SK-N-SH (cell line): ENCODE results near the gene CASP1. TPM values are rescaled to one million over a fixed set of nuclear protein-coding genes. Genes with fewer than 3 reads are reported as not detected.
"Not testable (repeated sequence)": the region's sequence is repeated elsewhere in the genome, so short reads cannot be mapped to it uniquely, and the experiment has no call there.

ENCODE experiments used
- CTCF ChIA-PET: fragments of 300-600, 350-600 bp; formaldehyde crosslinking; extraction: SDS; loops from one replicate; lab custom pipeline; 2021; lab: Yijun Ruan, JAX
- POLR2A ChIA-PET: fragments of 350-600 bp; sonication (Branson Sonifier 250); formaldehyde crosslinking; extraction: SDS; loops from one replicate; lab custom pipeline; 2020; ENCODE audit warnings: antibody characterized with exemption, inconsistent platforms; lab: Yijun Ruan, JAX
- DNase-seq: peaks from one replicate; pipeline ENCODE4 v3.0.0; 2012
- H2AFZ ChIP-seq: fragments of 200-600 bp; sonication (generic); 2 replicates; pipeline ENCODE4 v1.8.1; 2016; ENCODE audit warnings: antibody characterized with exemption, mild to moderate bottlenecking, low read depth
- H3F3A ChIP-seq: fragments of 200-600 bp; sonication (generic); replicated peaks from 2 replicates; pipeline ENCODE3; 2016; ENCODE audit warnings: antibody characterized with exemption, mild to moderate bottlenecking; ENCODE audit not compliant: insufficient read depth
- H3K27ac ChIP-seq, 2 experiments: fragments of 200-500 bp in 1 of 2; fragments of 200-600 bp in 1 of 2; sonication (Bioruptor generic) in 1 of 2; sonication (generic), shearing (Covaris generic) in 1 of 2; 2 replicates each; pipeline versions ENCODE4 v1.5.1 to v1.6.1; 2014 to 2016; ENCODE audit warnings: low read depth in 2 of 2, inconsistent platforms in 1 of 2, low read length in 1 of 2, mild to moderate bottlenecking in 1 of 2, mixed read lengths in 1 of 2
- H3K27me3 ChIP-seq: fragments of 200-600 bp; sonication (generic), shearing (Covaris generic); 2 replicates; pipeline ENCODE4 v1.6.1; 2016; ENCODE audit warnings: mixed run types; ENCODE audit not compliant: insufficient read depth
- H3K36me3 ChIP-seq, 2 experiments: fragments of 200-500 bp in 1 of 2; fragments of 200-600 bp in 1 of 2; sonication (Bioruptor generic) in 1 of 2; sonication (generic) in 1 of 2; replicated peaks in 1 of 2; 2 replicates each; pipeline versions ENCODE3 to v1.5.1; 2014 to 2016; ENCODE audit warnings: low read length in 1 of 2, mild to moderate bottlenecking in 1 of 2; ENCODE audit not compliant: insufficient read depth in 2 of 2, control insufficient read depth in 1 of 2
- H3K4me1 ChIP-seq, 2 experiments: fragments of 200-500 bp in 1 of 2; fragments of 200-600 bp in 1 of 2; sonication (Bioruptor generic) in 1 of 2; sonication (generic), shearing (Covaris generic) in 1 of 2; 2 replicates each; pipeline versions ENCODE4 v1.5.1 to v1.6.1; 2014 to 2016; ENCODE audit warnings: low read depth in 1 of 2, low read length in 1 of 2, mixed run types in 1 of 2; ENCODE audit not compliant: insufficient read depth in 2 of 2, control insufficient read depth in 1 of 2
- H3K4me2 ChIP-seq: fragments of 200-600 bp; sonication (generic), shearing (Covaris generic); 2 replicates; pipeline ENCODE4 v1.6.1; 2017; ENCODE audit warnings: mixed run types
- H3K4me3 ChIP-seq, 2 experiments: fragments of 200-500 bp in 1 of 2; fragments of 200-600 bp in 1 of 2; sonication (Bioruptor generic) in 1 of 2; sonication (generic), shearing (Covaris generic) in 1 of 2; 2 replicates each; pipeline versions ENCODE4 v1.5.1 to v1.8.1; 2014 to 2016; ENCODE audit warnings: low read depth in 2 of 2, inconsistent platforms in 1 of 2, low read length in 1 of 2, mild to moderate bottlenecking in 1 of 2, mixed read lengths in 1 of 2, moderate library complexity in 1 of 2
- H3K79me2 ChIP-seq: fragments of 200-600 bp; sonication (generic); 2 replicates; pipeline ENCODE4 v1.8.1; 2017; ENCODE audit warnings: mild to moderate bottlenecking; ENCODE audit not compliant: insufficient read depth
- H3K9ac ChIP-seq: fragments of 200-600 bp; sonication (generic); 2 replicates; pipeline ENCODE4 v1.6.1; 2017; ENCODE audit warnings: mixed run types
- H3K9me2 ChIP-seq: fragments of 200-600 bp; sonication (generic); 2 replicates; pipeline ENCODE4 v1.6.1; 2017; ENCODE audit warnings: mixed run types
- H3K9me3 ChIP-seq: fragments of 200-600 bp; sonication (generic); 2 replicates; pipeline ENCODE4 v1.6.1; 2017; ENCODE audit warnings: mixed run types, mild to moderate bottlenecking, moderate library complexity
- H4K20me1 ChIP-seq: fragments of 200-600 bp; sonication (generic); 2 replicates; pipeline ENCODE4 v1.6.1; 2017; ENCODE audit warnings: mild to moderate bottlenecking, mixed run types; ENCODE audit not compliant: insufficient read depth
- FOSL2 ChIP-seq: IDR thresholded peaks from 2 replicates; pipeline ENCODE4 v1.4.0; 2012; ENCODE audit warnings: low read depth, mild to moderate bottlenecking, moderate library complexity, borderline replicate concordance
- JUND ChIP-seq: IDR thresholded peaks from 2 replicates; pipeline ENCODE4 v1.4.0; 2012
- NFIC ChIP-seq: IDR thresholded peaks from 2 replicates; pipeline ENCODE4 v1.4.0; 2012; ENCODE audit warnings: borderline replicate concordance
- NRF1 ChIP-seq: IDR thresholded peaks from 2 replicates; pipeline ENCODE4 v1.6.1; 2012; ENCODE audit warnings: low read depth, mild to moderate bottlenecking, low read length
- RCOR1 ChIP-seq: fragments of 150-350 bp; IDR thresholded peaks from 2 replicates; pipeline ENCODE4 v1.6.1; 2017; ENCODE audit warnings: antibody characterized with exemption, low read length
- TCF12 ChIP-seq: IDR thresholded peaks from 2 replicates; pipeline ENCODE4 v1.4.0; 2012
- TEAD4 ChIP-seq: IDR thresholded peaks from 2 replicates; pipeline ENCODE4 v1.4.0; 2012; ENCODE audit warnings: mild to moderate bottlenecking, borderline replicate concordance; ENCODE audit not compliant: insufficient read depth
- USF1 ChIP-seq: IDR thresholded peaks from 2 replicates; pipeline ENCODE4 v1.4.0; 2012; ENCODE audit warnings: low read depth, borderline replicate concordance
- USF2 ChIP-seq: fragments of 150-350 bp; IDR thresholded peaks from 2 replicates; pipeline ENCODE4 v1.6.1; 2017; ENCODE audit warnings: antibody characterized with exemption, low read length, low read depth, borderline replicate concordance
- YY1 ChIP-seq: IDR thresholded peaks from 2 replicates; pipeline ENCODE4 v1.4.0; 2012; ENCODE audit warnings: low read depth, mild to moderate bottlenecking
- WGBS: methylation state at CpG from one replicate; pipeline ENCODE4 v1.1.6; 2017; ENCODE audit warnings: low lambda C conversion rate; 5-methylcytosine and 5-hydroxymethylcytosine counted together
- polyA plus RNA-seq, 3 experiments: library from polyadenylated mRNA; depleted of rRNA; stranded (reverse); fragments of >200 nt; gene quantifications; 2 replicates each; pipeline ENCODE4 v1.2.3, GENCODE V29; 2012
- TF ChIP-seq, protein P1 (sequence below): IDR thresholded peaks from 2 replicates; pipeline ENCODE4 v1.6.1; 2012; ENCODE audit warnings: mild to moderate bottlenecking, low read depth, low read length, moderate library complexity

CASP1 gene
- polyA plus RNA-seq, 1 of the 3 experiments (the other 2 are of a cell fraction) = not detected

- Histone ChIP-seq H3F3A (no peaks in the 10 kb centered on the region), H3K27ac (no peak overlapping the region), H3K36me3 (no peaks in the 10 kb centered on the region), H2AFZ (no peak overlapping the region), H3K4me1 (no peaks in the 10 kb centered on the region; a peak in 1 of 4 replicates), H3K9me3 (no peaks in the 10 kb centered on the region), H3K27me3 (no peaks in the 10 kb centered on the region), H3K4me3 (no peak overlapping the region), H3K9ac (no peak overlapping the region), H3K4me2 (no peak overlapping the region), H4K20me1 (no peaks in the 10 kb centered on the region), H3K79me2 (no peaks in the 10 kb centered on the region), H3K9me2 (no peaks in the 10 kb centered on the region)
- ChIA-PET CTCF (no interaction called here), POLR2A (no interaction called here)
- no peak for DNase-seq
- 61% methylated on average over 3 of the region's 3 CpGs for WGBS
- TF ChIP-seq JUND (no peak), USF2 (no peak), FOSL2 (no peak), NFIC (no peak), TEAD4 (no peak), RCOR1 (no peak), NRF1 (no peak), TCF12 (no peak), YY1 (no peak), USF1 (no peak)
- TF ChIP-seq, protein P1, sequence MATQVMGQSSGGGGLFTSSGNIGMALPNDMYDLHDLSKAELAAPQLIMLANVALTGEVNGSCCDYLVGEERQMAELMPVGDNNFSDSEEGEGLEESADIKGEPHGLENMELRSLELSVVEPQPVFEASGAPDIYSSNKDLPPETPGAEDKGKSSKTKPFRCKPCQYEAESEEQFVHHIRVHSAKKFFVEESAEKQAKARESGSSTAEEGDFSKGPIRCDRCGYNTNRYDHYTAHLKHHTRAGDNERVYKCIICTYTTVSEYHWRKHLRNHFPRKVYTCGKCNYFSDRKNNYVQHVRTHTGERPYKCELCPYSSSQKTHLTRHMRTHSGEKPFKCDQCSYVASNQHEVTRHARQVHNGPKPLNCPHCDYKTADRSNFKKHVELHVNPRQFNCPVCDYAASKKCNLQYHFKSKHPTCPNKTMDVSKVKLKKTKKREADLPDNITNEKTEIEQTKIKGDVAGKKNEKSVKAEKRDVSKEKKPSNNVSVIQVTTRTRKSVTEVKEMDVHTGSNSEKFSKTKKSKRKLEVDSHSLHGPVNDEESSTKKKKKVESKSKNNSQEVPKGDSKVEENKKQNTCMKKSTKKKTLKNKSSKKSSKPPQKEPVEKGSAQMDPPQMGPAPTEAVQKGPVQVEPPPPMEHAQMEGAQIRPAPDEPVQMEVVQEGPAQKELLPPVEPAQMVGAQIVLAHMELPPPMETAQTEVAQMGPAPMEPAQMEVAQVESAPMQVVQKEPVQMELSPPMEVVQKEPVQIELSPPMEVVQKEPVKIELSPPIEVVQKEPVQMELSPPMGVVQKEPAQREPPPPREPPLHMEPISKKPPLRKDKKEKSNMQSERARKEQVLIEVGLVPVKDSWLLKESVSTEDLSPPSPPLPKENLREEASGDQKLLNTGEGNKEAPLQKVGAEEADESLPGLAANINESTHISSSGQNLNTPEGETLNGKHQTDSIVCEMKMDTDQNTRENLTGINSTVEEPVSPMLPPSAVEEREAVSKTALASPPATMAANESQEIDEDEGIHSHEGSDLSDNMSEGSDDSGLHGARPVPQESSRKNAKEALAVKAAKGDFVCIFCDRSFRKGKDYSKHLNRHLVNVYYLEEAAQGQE = no peak
Measured at GRCh38 chr11:105078283-105078682, 43.3 kb upstream of the CASP1 start.

DNA sequence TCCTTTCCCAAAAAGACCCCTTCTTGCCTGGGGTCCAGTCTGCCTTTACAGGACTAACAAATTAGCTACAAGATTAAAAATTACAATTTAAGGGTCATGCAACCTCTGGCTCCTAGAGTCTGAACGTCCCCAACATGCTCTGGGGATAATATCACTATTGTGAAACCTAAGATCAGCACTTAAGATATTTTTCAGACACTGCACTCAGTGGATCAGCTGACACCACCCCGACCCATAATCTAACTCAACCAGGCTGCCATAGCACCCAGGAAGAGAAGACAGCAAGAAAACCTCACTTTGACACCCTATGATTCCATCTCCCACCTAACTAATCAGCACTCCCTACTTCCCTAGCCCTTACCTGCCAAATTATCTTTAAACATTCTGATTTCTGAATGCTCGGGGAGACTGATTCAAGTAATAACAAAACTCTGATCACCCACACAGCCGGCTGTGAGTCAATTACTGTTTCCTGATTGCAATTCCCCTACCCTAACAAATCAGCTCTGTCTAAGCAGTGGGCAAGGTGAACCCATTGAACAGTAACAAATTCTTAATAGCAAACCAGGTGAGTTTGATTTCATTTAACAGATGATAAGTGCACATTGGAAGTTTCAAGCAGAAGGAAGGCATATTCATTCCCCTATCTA, 42.3 kb upstream of the CASP1 start:
- 41% methylated on average over 4 of the region's 4 CpGs for WGBS

More for the DNA sequence above, 42.3 kb upstream of the CASP1 start:
- H3K4me1 ChIP-seq, H3K9me2 ChIP-seq, H4K20me1 ChIP-seq, H3F3A ChIP-seq, H3K36me3 ChIP-seq, CTCF ChIA-PET, H3K27me3 ChIP-seq, POLR2A ChIA-PET, H3K27ac ChIP-seq, H3K4me2 ChIP-seq, H2AFZ ChIP-seq, H3K79me2 ChIP-seq, H3K9ac ChIP-seq, DNase-seq, H3K9me3 ChIP-seq, H3K4me3 ChIP-seq: not testable (repeated sequence)
